Right atrium auricular region (tissue), 2 donors: ENCODE data around the gene TRERF1. TPM values are rescaled to one million over a fixed set of nuclear protein-coding genes. Genes with fewer than 3 reads are reported as not detected.

Experiments
- DNase-seq: peaks from one replicate; pipeline ENCODE4 v3.0.0-alpha.2; 2019; ENCODE audit warnings: low spot score
- H3K27ac ChIP-seq, 2 donors: fragments of 200-600 bp; sonication (generic); 1 replicate in 1 of 2; 2 replicates in 1 of 2; pipeline ENCODE4 v1.5.1; 2016 to 2019
- H3K27me3 ChIP-seq, 2 donors: fragments of 200-600 bp; sonication (generic); one replicate each; pipeline versions ENCODE4 v1.5.1 to v1.6.0; 2017 to 2019
- H3K36me3 ChIP-seq: fragments of 200-600 bp; sonication (generic); one replicate; pipeline ENCODE4 v1.5.1; 2016
- H3K4me1 ChIP-seq, 2 donors: fragments of 200-600 bp; sonication (generic); one replicate each; pipeline versions ENCODE4 v1.5.1 to v1.6.0; 2017 to 2019
- H3K4me3 ChIP-seq, 2 donors: fragments of 200-600 bp; sonication (generic); 1 replicate in 1 of 2; 2 replicates in 1 of 2; pipeline ENCODE4 v1.5.1; 2017 to 2019; ENCODE audit warnings: mild to moderate bottlenecking in 1 of 2, moderate library complexity in 1 of 2
- H3K9me3 ChIP-seq, 2 donors: fragments of 200-600 bp; sonication (generic); one replicate each; pipeline ENCODE4 v1.5.1; 2019
- total RNA-seq, 2 donors: library from RNA; depleted of rRNA; stranded (reverse); fragments of >200 nt; gene quantifications; one replicate each; pipeline ENCODE4 v1.1.0, GENCODE V29; 2016
- TF ChIP-seq, protein P1 (sequence below), 2 donors: fragments of 200-600 bp; sonication (generic); IDR thresholded peaks; one replicate each; pipeline ENCODE4 v1.5.1; 2019; ENCODE audit warnings: antibody characterized with exemption in 2 of 2

TRERF1 gene
- total RNA-seq, 2 donors from 2014 or later = 1.9 to 2.5 TPM

DNA sequence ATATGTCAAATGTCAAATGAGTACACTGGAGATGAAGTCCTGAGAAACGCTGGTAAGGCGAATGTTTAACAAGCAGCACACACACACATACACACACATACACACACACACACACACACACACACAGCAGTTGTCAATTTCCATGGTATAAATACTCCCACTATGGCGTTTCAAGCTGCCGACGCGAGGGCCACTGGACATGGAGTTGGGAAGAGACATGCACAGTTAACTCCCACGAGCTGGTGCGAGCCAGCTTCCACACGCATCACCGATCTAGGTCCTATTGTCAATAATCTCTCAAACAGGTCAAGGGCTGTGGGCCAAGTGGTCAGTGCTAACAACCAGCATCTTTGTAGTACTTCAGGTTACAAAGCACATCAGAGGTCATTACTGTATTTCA is 58.9 kb downstream of the TRERF1 start:
- no peak overlapping the region for H3K4me3 ChIP-seq
- no peak overlapping the region for H3K27ac ChIP-seq
- no peaks in the 10 kb centered on the region for H3K4me1 ChIP-seq
- TF ChIP-seq, protein P1, sequence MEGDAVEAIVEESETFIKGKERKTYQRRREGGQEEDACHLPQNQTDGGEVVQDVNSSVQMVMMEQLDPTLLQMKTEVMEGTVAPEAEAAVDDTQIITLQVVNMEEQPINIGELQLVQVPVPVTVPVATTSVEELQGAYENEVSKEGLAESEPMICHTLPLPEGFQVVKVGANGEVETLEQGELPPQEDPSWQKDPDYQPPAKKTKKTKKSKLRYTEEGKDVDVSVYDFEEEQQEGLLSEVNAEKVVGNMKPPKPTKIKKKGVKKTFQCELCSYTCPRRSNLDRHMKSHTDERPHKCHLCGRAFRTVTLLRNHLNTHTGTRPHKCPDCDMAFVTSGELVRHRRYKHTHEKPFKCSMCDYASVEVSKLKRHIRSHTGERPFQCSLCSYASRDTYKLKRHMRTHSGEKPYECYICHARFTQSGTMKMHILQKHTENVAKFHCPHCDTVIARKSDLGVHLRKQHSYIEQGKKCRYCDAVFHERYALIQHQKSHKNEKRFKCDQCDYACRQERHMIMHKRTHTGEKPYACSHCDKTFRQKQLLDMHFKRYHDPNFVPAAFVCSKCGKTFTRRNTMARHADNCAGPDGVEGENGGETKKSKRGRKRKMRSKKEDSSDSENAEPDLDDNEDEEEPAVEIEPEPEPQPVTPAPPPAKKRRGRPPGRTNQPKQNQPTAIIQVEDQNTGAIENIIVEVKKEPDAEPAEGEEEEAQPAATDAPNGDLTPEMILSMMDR (IDR thresholded peaks at IDR 0.05) = no peak
- H3K27me3 ChIP-seq = no peaks in the 10 kb centered on the region
- H3K9me3 ChIP-seq = no peaks in the 10 kb centered on the region
- no peaks in the 10 kb centered on the region for H3K36me3 ChIP-seq
- DNase-seq = no peak

DNA sequence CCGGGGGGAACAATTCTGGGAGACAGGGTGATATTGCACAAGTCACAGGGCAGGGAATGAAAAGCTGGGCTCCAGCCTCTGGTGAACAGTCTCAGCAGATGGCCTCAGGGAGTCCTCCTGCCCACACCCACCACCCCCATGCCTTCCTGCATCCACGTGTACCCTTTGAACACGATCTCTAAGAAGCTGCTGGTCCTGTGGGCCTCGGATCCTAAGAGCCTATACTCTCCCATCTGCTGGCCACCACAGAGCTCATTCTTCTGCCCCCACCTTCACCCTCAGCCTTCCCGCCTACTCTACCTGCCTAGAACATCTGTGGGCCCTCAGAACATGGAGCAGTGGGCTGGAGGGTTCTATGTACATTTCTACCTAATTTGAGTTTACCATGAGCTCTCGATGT is 60.3 kb downstream of the TRERF1 start:
- no peaks in the 10 kb centered on the region for H3K9me3 ChIP-seq
- TF ChIP-seq, protein P1 (IDR thresholded peaks at IDR 0.05) = no peak
- no peak overlapping the region for H3K4me3 ChIP-seq
- H3K4me1 ChIP-seq = no peaks in the 10 kb centered on the region
- no peak overlapping the region for H3K27ac ChIP-seq
- no peaks in the 10 kb centered on the region for H3K27me3 ChIP-seq
- no peak for DNase-seq
- no peaks in the 10 kb centered on the region for H3K36me3 ChIP-seq

DNA sequence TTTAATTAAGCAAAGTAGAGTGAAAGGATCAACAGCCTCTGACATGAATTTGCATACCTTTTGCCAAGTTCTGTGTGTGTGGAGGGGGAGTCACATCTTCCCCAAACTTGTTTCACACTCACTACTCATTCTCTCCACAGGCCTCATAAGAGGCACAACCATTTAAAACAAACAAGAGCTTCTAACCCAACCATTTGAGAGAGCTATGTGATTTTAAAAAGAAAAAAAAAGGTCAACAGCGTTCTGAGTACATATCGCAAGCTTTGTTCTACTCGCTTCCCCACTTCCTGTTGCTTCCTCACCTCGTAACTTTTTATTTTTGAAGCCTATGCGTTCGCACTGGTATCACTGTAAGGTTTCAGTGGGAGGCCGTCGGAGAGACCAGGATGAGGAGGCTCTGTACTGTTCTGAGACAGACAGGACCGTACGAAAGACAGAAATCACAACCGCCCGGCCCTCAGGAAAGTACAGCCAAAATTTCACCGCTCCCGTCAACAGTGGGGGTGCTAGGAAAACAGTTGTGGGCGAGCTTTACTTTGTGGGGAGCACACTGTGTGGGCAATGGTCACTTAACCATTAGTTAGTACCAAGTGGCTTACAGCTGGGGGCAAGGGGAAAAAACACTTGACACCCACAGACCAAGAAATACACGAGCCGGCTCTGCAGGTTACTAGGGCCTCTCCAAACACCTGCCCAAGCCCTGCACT is 61.3 kb downstream of the TRERF1 start:
- Histone ChIP-seq H3K36me3 (no peaks in the 10 kb centered on the region), H3K4me3 (no peak overlapping the region), H3K27ac (no peak overlapping the region), H3K9me3 (no peaks in the 10 kb centered on the region), H3K27me3 (no peaks in the 10 kb centered on the region), H3K4me1 (no peaks in the 10 kb centered on the region)
- TF ChIP-seq, protein P1 (IDR thresholded peaks at IDR 0.05) = no peak
- DNase-seq = no peak

DNA sequence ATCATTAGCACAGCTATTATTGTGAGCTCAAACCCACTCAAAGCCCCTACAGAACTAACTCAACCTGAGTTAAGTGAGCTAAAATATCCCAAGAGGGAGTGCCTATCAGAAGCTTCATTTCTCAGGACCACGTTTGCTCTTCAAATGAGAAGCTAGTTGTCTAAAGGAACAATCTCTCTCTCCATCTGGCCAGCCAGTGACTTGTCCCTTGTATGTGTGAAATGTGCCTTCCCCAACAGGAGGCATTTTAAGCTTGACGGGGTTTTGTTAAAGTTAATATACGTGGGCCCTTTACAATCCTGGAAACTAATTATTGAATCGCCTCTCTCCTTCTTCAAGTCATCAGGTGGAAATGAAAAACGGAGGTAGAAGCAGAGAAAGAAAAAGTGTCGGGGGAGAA is 62.0 kb downstream of the TRERF1 start:
- Histone ChIP-seq H3K4me1 (no peaks in the 10 kb centered on the region), H3K27ac (no peak overlapping the region), H3K27me3 (no peaks in the 10 kb centered on the region), H3K9me3 (no peaks in the 10 kb centered on the region), H3K36me3 (no peaks in the 10 kb centered on the region), H3K4me3 (no peak overlapping the region)
- TF ChIP-seq, protein P1 (IDR thresholded peaks at IDR 0.05) = no peak
- DNase-seq = no peak

DNA sequence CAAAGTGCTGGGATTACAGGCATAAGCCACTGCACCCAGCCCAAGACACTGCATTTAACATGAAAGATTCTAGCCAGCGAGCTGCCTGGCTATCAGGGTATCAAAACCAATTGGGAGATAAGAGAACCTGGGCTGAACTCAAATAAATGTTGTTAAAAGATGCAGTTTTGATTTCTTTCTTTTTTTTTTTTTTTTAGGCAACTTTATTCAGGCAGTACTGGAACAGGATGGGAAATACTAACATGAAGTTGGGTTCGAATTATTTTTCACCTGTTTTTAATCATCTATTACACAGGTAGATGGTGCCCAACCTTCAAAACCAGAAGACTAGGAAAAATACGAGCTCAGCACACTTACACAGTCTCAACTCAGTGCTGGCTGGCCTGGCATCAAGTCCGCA is 63.7 kb downstream of the TRERF1 start:
- Histone ChIP-seq H3K4me3 (no peak overlapping the region), H3K27me3 (no peaks in the 10 kb centered on the region), H3K9me3 (no peaks in the 10 kb centered on the region), H3K36me3 (no peaks in the 10 kb centered on the region), H3K27ac (no peak overlapping the region), H3K4me1 (no peaks in the 10 kb centered on the region)
- TF ChIP-seq, protein P1 (IDR thresholded peaks at IDR 0.05) = no peak
- no peak for DNase-seq

DNA sequence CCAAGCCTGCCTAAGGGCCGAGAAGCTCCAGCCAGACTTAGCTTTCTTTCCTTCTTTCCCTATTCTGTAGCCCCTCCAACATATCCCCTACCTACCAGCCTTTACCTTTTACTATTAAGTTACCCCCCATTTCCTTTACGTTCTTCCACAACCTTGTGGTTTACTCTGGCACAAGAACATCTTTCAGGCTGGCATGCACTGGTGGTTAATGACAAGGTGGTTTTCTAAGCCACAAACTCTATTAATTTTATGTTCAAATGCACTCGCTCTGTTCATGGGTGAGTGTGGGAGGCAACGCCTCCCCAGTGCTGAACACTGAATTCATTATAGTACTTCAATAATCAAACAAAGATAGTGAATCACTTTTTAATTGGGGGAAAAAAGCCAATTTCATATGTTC is 64.4 kb downstream of the TRERF1 start:
- DNase-seq = no peak
- no peaks in the 10 kb centered on the region for H3K36me3 ChIP-seq
- no peak overlapping the region for H3K27ac ChIP-seq
- no peaks in the 10 kb centered on the region for H3K4me1 ChIP-seq
- H3K27me3 ChIP-seq = no peaks in the 10 kb centered on the region
- TF ChIP-seq, protein P1 (IDR thresholded peaks at IDR 0.05) = no peak
- no peak overlapping the region for H3K4me3 ChIP-seq
- no peaks in the 10 kb centered on the region for H3K9me3 ChIP-seq
